Measurements from ENCODE around the gene HEATR3.

HEATR3 gene

DNA sequence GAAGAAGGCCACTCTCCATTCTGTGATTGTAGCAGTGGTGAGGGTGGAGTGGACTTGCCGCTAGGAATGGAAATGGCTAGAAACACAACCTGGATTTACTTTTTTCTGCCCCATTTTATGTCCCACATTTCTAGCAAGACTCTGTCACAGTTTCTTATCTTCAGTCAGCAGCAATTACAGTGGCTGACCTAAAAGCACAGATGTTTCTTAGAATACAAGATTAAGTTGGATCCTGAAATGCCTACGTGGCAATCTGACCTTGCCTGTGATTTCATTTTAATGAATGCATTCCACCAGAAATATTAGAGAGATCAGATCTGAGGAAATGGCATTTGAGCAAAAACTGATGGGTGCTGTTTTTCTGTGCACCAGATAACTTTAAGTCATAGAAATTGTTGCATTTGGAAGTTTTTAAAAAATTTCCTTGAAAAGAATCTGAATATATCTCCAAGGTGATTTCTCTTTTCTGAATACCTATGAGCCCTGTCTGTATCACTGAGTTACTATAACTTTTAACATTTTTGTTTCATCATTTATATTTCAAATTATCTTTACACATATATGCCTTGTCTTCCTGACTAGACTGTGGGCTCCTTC, 5.4 kb downstream of the HEATR3 start:
- no peaks in the 10 kb centered on the region for H3K27me3 Mint-ChIP-seq
- ATAC-seq: no peak
- no peak overlapping the region for H3K27ac Mint-ChIP-seq
- peaks cover 36% of the 10 kb centered on the region for H3K4me1 Mint-ChIP-seq
- peaks cover 39% of the 10 kb centered on the region for H3K36me3 Mint-ChIP-seq
- H3K4me3 Mint-ChIP-seq: no peak overlapping the region
- H3K9me3 Mint-ChIP-seq: no peaks in the 10 kb centered on the region

DNA sequence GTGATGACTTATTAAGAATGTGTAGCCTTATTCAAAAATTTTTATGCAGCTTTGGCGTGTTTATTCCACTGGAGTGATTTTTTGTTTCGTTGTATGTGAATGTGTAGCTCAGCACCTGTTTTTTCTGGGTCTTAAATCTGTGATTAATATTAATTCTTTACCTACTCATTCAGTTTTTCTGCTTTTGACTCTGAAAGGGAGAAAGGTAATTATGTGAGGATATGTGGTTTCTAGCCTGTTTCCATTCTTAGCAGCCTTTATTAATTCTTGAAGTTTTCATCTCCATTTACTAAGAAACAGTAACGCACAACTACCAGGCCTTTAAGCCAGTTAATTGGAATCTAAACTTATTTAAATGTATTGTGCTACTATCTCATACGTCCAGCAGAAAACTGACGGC, 7.0 kb downstream of the HEATR3 start:
- H3K4me3 Mint-ChIP-seq: no peak overlapping the region
- H3K36me3 Mint-ChIP-seq: peaks cover 45% of the 10 kb centered on the region
- H3K27ac Mint-ChIP-seq: peak overlapping the region; percentile 41
- ATAC-seq: no peak
- no peaks in the 10 kb centered on the region for H3K9me3 Mint-ChIP-seq
- peaks cover 23% of the 10 kb centered on the region for H3K4me1 Mint-ChIP-seq
- H3K27me3 Mint-ChIP-seq: no peaks in the 10 kb centered on the region

DNA sequence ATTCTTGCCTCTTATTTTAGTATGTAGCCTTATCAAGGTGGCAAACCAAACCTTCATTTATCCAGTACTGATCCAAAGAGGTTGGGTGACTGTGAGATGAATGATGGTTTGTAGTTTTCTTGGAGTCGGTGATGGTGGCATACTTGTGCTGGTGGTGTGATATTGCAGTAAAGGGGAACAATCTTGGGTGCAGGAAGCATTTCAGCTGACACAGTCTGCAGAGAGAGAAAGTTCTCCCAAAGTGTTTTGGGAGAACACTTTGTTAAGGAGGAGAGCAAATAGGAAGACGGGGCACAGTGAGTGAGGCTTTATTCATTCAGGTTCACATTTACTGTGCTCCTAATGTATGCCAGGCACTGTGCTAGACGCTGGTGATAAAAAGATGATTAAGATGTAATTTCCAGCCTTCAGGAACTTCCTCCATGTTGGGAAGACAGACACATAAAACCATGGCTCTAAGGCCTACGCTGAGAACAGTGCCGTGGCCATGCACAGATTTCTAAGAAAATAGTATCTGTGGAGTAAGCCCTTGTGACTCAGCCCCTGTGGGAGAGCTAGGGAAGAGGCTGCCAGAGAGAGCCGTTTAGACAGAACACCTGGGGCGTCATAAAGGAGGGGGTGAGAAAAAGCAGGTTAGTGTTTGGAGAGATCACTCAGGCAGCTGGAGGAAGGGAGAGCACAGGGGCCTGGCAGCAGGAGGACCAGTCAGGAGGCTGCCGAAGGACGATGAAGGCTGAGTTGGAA, 13.8 kb downstream of the HEATR3 start:
- no peaks in the 10 kb centered on the region for H3K9me3 Mint-ChIP-seq
- H3K4me1 Mint-ChIP-seq: no peaks in the 10 kb centered on the region
- no peak overlapping the region for H3K27ac Mint-ChIP-seq
- ATAC-seq: no peak
- no peaks in the 10 kb centered on the region for H3K27me3 Mint-ChIP-seq
- H3K4me3 Mint-ChIP-seq: no peak overlapping the region
- H3K36me3 Mint-ChIP-seq: peaks cover 54% of the 10 kb centered on the region

DNA sequence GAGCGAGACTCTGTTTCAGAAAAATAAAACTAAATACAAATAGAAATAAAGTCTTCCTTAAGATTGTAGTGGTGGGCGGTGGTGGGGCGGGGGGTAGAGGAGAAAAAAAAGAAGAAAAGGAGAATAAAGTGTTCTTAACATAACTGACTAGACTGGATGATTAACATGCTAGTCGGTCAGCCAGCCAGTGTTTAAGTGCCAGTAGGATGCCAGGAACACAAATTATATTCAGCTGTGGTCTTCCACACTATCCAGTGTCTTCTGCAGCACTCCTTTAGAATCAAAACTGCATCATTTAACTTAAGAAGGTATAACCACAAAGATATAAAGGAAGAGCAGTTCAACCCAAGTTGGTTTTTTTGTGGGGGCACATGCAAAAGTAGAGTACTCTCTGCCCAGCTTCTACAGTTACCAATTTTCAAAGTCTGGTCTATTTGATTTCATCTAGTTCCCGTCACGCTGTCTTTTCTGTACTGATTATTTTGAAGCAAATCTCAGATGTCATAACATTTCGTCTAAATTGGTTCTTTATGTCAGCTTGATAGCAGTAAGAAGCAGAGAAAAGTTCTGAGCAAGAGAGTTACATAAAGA, 15.8 kb downstream of the HEATR3 start:
- H3K9me3 Mint-ChIP-seq: no peaks in the 10 kb centered on the region
- H3K4me3 Mint-ChIP-seq: no peak overlapping the region
- no peak overlapping the region for H3K27ac Mint-ChIP-seq
- H3K27me3 Mint-ChIP-seq: no peaks in the 10 kb centered on the region
- ATAC-seq: no peak
- H3K36me3 Mint-ChIP-seq: peaks cover 64% of the 10 kb centered on the region
- no peaks in the 10 kb centered on the region for H3K4me1 Mint-ChIP-seq

DNA sequence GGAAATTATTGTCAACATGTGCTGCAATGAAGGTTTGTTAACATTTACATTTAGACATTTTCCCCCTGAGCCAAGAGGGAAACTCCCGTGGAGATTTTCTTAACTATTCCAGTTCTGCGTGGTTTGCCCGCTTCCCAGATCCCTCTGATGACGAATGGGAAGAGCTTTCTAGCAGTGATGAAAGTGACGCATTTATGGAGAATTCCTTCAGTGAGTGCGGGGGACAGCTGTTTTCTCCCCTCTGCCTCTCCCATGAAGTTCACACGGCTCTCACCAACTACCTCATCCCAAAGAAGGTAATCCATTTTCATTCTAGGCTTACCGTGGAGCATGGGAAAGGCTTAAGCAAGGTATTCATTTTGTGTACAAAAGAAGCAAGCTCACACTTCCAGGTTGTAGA, 18.2 kb downstream of the HEATR3 start:
- peaks cover 63% of the 10 kb centered on the region for H3K36me3 Mint-ChIP-seq

DNA sequence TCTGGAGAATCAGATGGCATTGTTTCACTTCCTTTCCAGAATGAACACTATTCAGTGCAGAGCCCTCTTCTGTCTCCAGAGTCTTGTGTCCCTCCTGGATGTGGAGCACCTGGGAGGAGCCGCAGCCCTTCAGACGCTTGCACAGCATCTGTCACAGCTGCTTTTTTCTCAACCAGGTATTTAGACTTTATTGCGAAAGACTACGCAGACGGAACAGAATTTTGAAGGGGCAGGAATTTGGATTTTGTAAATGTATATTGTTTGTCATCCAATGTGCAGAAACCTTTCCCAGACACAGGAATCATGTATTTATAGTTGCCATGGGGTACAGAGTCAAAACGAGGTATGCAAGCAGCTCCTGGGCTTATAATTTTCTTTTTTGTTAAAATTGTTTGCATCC, 20.4 kb downstream of the HEATR3 start:
- no peak overlapping the region for H3K27ac Mint-ChIP-seq
- ATAC-seq: no peak
- no peaks in the 10 kb centered on the region for H3K9me3 Mint-ChIP-seq
- no peak overlapping the region for H3K4me3 Mint-ChIP-seq
- no peaks in the 10 kb centered on the region for H3K27me3 Mint-ChIP-seq
- peaks cover 55% of the 10 kb centered on the region for H3K36me3 Mint-ChIP-seq
- H3K4me1 Mint-ChIP-seq: no peaks in the 10 kb centered on the region

More for the DNA sequence above, 18.2 kb downstream of the HEATR3 start:
- H3K27ac Mint-ChIP-seq: no peak overlapping the region
- no peak overlapping the region for H3K4me3 Mint-ChIP-seq
- no peaks in the 10 kb centered on the region for H3K4me1 Mint-ChIP-seq
- ATAC-seq: no peak
- H3K9me3 Mint-ChIP-seq: no peaks in the 10 kb centered on the region
- no peaks in the 10 kb centered on the region for H3K27me3 Mint-ChIP-seq

DNA sequence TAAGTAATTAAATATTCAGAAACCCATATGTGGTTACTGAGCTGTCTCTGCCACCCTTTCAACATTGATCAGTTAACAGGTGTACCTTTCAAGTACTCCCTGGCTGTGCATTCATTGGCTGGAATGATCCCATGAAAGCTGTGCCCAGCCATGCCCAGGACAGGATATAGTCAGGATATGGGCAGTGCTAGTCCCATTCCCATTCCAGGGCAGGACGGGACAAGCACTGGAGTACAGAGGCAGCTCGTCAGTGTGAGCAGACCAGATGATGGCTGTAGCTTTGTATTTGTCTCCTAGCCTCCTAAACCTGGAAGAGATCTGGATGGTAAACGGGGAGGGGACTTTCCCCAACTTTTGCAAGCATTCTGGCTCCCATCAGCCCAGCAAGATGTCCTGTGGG, 22.5 kb downstream of the HEATR3 start:
- no peak overlapping the region for H3K27ac Mint-ChIP-seq
- peaks cover 55% of the 10 kb centered on the region for H3K36me3 Mint-ChIP-seq
- no peak for ATAC-seq
- no peaks in the 10 kb centered on the region for H3K9me3 Mint-ChIP-seq
- H3K27me3 Mint-ChIP-seq: no peaks in the 10 kb centered on the region
- no peak overlapping the region for H3K4me3 Mint-ChIP-seq
- H3K4me1 Mint-ChIP-seq: no peaks in the 10 kb centered on the region

DNA sequence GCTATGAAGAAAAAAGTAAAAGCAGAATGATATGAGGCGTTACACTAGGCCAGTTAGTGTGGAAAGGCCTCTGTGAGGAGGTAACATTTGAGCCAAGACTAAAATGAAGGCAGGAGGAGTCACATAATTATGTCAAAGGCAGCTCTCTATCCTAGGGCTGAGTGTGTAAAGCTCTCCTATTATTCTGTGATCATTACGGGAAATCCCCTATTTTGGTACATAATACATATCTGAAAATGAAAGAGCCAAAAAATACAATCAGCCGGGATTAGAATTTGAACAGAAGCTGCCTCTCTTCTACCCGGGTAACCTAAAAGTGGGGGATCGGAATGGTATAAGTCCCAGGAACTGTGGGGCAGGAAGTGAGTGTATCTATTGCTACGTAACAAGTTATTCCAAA, 27.1 kb downstream of the HEATR3 start:
- H3K4me3 Mint-ChIP-seq: no peak overlapping the region
- H3K27me3 Mint-ChIP-seq: no peaks in the 10 kb centered on the region
- no peak for ATAC-seq
- peaks cover 28% of the 10 kb centered on the region for H3K36me3 Mint-ChIP-seq
- H3K27ac Mint-ChIP-seq: no peak overlapping the region
- H3K9me3 Mint-ChIP-seq: no peaks in the 10 kb centered on the region
- H3K4me1 Mint-ChIP-seq: no peaks in the 10 kb centered on the region

DNA sequence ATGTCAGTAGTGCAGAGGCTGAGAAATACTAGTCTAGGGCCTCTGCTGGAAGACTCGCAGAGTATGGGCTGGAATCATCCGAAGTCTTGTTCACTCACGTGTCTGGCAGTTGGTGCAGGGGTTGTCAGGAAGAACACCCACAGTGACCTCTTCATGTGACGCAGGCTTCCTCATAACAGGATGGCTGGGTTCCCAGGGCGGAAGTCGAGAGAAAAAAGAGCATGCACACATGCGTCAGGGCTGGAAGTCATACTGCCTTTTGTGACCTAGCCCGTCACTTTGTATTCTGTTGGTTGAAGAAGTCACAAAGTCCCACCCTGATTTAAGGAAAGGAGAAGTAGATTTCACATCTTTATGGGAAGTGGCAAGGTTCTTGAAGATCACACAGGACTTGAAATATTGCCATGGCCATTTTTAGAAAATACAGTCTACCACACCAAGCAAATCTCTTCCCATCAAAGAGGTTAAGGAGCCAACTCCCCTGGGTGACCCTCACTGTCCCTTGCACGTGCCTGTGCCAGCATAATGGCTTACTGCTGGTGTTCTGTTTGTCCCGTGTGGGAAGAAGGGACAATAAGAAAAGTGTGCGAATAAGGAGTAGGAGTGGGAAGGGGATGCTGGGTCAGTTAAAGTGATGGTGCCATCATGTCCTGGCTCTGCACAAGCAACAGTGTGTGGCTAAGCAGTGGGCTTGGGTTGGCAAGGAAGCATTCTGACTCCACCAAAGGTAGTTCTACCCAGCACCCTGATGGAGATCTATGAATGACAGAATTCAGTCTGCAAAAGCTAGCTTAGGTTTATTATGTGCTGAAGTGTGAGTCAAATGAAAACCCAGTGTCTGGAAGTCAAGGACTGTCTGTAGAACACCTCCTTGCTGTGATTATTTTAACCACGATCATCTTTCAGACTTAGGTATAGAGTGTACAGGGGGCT, 28.1 kb downstream of the HEATR3 start:
- Mint-ChIP-seq H3K27ac (no peak overlapping the region), H3K27me3 (no peaks in the 10 kb centered on the region), H3K9me3 (no peaks in the 10 kb centered on the region), H3K4me3 (no peak overlapping the region), H3K4me1 (no peaks in the 10 kb centered on the region), H3K36me3 (peaks cover 28% of the 10 kb centered on the region)
- ATAC-seq: no peak

DNA sequence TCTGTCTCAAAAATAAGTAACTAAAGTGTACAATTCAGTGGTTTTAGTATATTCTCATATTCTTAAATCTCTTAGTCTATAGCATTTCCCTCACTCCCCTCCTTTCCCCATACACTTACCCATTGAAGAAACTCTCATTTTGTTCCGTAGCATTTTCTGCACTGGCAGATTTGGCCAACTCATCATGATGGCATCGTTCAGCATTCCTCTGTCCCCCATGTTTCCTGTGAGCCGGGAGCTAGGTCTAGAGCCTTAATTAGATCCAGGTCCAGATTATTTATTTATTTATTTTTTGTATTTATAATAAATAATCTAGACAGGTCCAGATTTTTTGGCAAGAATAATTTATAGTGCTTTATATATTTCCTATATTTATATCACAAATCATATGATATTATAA, 31.0 kb downstream of the HEATR3 start:
- Mint-ChIP-seq H3K27me3 (no peaks in the 10 kb centered on the region), H3K4me3 (no peak overlapping the region), H3K27ac (no peak overlapping the region), H3K4me1 (no peaks in the 10 kb centered on the region), H3K36me3 (peaks cover 34% of the 10 kb centered on the region), H3K9me3 (no peaks in the 10 kb centered on the region)
- no peak for ATAC-seq

DNA sequence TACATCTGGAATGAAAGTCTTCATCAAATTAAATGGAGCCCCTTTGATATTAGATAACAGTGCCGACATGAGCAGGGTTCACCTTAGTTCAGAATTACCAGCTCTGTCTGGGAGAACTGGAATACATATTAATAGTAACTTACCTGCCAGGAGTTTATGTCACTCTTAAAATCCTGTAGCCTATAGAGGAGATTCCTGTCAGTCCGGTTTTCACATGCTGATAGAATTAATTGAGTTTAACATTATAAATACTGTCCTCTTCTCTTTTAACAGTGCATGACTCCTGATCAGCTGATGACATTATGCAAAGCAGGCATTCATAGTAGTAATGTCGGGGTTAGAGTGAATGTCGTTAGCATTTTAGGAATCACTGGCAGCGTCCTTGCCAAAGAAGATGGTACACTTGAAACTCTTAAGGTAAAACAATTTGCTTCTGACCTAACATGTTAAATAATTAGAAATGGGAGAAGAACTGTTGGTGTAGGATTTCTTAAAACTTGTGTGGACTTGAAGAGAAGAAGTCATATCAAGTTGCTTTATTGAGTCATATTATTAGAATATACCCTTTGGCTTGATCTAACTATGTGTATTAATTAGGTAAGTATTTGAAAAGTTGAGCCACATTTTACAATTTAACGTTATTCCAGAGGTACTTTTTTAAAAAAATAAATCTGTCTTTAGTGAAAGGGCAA, 34.3 kb downstream of the HEATR3 start:
- ATAC-seq: no peak
- no peaks in the 10 kb centered on the region for H3K4me1 Mint-ChIP-seq
- H3K4me3 Mint-ChIP-seq: no peak overlapping the region
- H3K9me3 Mint-ChIP-seq: no peaks in the 10 kb centered on the region
- no peaks in the 10 kb centered on the region for H3K27me3 Mint-ChIP-seq
- H3K27ac Mint-ChIP-seq: no peak overlapping the region
- H3K36me3 Mint-ChIP-seq: peaks cover 36% of the 10 kb centered on the region

DNA sequence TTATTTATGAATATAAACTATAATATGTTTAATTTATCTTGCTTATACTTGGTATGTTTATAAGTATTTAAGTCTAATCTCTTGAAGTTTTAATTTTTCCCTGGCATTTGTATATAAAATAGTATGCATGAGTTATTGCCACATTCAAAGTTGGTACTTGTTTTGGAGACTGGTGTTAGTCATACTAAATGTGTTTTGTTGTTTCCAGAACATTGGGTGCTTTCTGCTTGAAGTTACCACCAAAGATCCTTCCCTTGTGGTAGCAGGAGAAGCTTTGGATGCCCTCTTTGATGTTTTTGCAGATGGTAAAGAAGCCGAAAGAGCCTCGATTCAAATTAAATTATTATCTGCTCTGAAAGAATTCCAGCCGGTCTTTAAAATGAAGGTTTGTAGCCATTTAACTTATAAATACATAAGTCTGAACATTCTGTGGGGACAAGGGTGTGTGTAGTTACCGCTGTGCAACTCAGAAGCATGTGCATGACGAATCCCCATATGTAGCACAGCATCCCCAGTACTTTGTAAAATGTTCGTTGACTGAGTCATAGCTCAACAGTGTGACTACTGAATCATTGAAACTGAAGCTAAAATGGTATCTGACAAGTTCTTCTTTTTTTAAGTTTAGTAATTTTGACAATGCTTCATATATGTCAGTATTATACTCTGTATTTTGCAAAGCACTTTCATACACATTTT, 36.4 kb downstream of the HEATR3 start:
- Mint-ChIP-seq H3K9me3 (no peaks in the 10 kb centered on the region), H3K27ac (no peak overlapping the region), H3K4me1 (no peaks in the 10 kb centered on the region), H3K4me3 (no peak overlapping the region), H3K36me3 (peaks cover 41% of the 10 kb centered on the region), H3K27me3 (no peaks in the 10 kb centered on the region)
- ATAC-seq: no peak

DNA sequence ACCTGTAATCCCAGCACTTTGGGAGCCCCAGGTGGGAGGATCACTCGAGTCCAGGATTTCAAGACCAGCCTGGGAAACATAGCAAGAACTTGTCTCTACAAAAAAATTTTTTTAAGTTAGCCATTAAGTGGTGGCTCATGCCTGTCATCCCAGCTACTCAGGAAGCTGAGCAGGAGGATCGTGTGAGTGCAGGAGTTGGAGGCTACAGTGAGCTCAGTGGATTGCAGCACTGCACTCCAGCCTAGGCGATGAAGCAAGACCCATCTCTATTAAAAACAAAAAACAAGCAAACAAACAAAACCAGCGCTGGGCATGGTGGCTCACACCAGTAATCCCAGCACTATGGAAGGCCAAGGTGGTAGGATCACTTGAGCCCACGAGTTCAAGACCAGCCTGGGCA, 38.0 kb downstream of the HEATR3 start:
- no peaks in the 10 kb centered on the region for H3K27me3 Mint-ChIP-seq
- H3K9me3 Mint-ChIP-seq: no peaks in the 10 kb centered on the region
- H3K4me3 Mint-ChIP-seq: no peak overlapping the region
- peaks cover 48% of the 10 kb centered on the region for H3K36me3 Mint-ChIP-seq
- H3K27ac Mint-ChIP-seq: no peak overlapping the region
- no peaks in the 10 kb centered on the region for H3K4me1 Mint-ChIP-seq
- ATAC-seq: no peak

DNA sequence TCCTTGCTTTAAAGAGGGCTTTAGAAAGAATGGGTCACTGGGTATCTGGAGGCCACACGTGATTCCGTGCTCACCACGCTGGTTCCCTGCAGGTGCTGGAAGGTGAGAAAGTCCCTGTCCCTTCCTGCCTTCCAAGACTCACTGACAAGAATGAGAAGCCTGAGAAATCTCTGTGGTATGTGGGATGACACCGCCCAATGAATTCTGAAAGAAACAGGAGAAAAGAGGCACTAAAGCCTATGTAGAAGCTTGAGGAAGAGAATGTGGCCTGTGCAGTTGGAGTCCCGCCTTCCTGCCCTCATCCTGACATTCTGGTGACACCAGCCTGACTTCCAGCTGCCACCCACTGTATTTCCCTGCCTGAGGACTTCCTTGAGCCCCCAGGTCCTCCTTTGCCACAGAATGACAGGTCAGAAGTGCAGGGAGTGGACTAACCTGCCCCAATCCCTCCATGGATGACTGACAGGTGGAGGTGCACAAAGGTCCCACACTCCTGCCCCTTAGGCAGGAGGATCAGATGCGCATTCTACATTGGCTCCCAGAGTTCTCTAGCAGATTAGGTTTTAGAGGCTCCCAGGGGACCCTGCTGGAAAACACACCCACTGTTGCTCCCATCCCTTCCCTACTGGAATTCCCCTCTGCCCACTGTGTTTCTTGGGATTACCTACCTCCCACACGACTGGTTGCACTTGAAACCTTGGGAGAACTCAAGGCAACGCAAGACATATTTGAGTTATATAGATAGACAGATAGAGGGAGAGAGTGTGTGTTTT, 48.8 kb downstream of the HEATR3 start:
- ATAC-seq: no peak
- H3K27me3 Mint-ChIP-seq: peaks cover 21% of the 10 kb centered on the region
- H3K9me3 Mint-ChIP-seq: no peaks in the 10 kb centered on the region
- peaks cover 4% of the 10 kb centered on the region for H3K4me1 Mint-ChIP-seq
- H3K27ac Mint-ChIP-seq: no peak overlapping the region
- H3K36me3 Mint-ChIP-seq: no peaks in the 10 kb centered on the region
- H3K4me3 Mint-ChIP-seq: no peak overlapping the region
